Progenitor cell of endocrine pancreas (in vitro differentiated cells): ENCODE measurements around the gene CADM1. TPM values are rescaled to one million over a fixed set of nuclear protein-coding genes. Genes with fewer than 3 reads are reported as not detected.

Experiments used
- DNase-seq: peaks from one replicate; pipeline ENCODE4 v3.0.0; 2021; ENCODE audit warnings: low spot score; ENCODE audit not compliant: unreplicated experiment
- H3K27ac Mint-ChIP-seq: 2 replicates; pipeline ENCODE4 v1.8.0; 2021; ENCODE audit warnings: mild to moderate bottlenecking, moderate library complexity, mixed read lengths
- H3K27me3 Mint-ChIP-seq: 2 replicates; pipeline ENCODE4 v1.8.0; 2021; ENCODE audit warnings: mixed read lengths
- H3K36me3 Mint-ChIP-seq: 2 replicates; pipeline ENCODE4 v1.8.0; 2022; ENCODE audit warnings: mixed read lengths; ENCODE audit not compliant: insufficient read depth
- H3K4me1 Mint-ChIP-seq: 2 replicates; pipeline ENCODE4 v1.8.0; 2021; ENCODE audit warnings: low read depth, mixed read lengths
- H3K4me3 Mint-ChIP-seq: 2 replicates; pipeline ENCODE4 v1.8.0; 2021; ENCODE audit warnings: low read depth, mild to moderate bottlenecking, moderate library complexity, mixed read lengths
- H3K9me3 Mint-ChIP-seq: 2 replicates; pipeline ENCODE4 v1.8.0; 2021; ENCODE audit warnings: low read depth, mixed read lengths
- CTCF ChIP-seq: fragments of 200-600 bp; sonication (generic); IDR thresholded peaks from one replicate; pipeline ENCODE4 v1.5.0; 2021; ENCODE audit warnings: antibody characterized with exemption, mild to moderate bottlenecking; ENCODE audit not compliant: unreplicated experiment
- total RNA-seq: library from RNA; stranded (reverse); gene quantifications from 2 replicates; pipeline ENCODE4 v1.2.1, GENCODE V29; 2021

Gene CADM1
- total RNA-seq, 1 donor from 2014 or later = 147 TPM

GRCh38 chr11:115317277-115318185 lies 186.7 kb downstream of the CADM1 start:
- no peak for TF ChIP-seq CTCF
- no peaks in the 10 kb centered on the region for H3K27me3 Mint-ChIP-seq
- H3K9me3 Mint-ChIP-seq = no peaks in the 10 kb centered on the region
- H3K27ac Mint-ChIP-seq = no peak overlapping the region
- H3K4me3 Mint-ChIP-seq = no peak overlapping the region
- peaks cover 1% of the 10 kb centered on the region for H3K4me1 Mint-ChIP-seq
- no peaks in the 10 kb centered on the region for H3K36me3 Mint-ChIP-seq
- DNase-seq = no peak

- H3K27me3 Mint-ChIP-seq = no peaks in the 10 kb centered on the region
- peaks cover 1% of the 10 kb centered on the region for H3K4me1 Mint-ChIP-seq
- no peak overlapping the region for H3K27ac Mint-ChIP-seq
- no peaks in the 10 kb centered on the region for H3K36me3 Mint-ChIP-seq
- TF ChIP-seq CTCF = no peak
- H3K4me3 Mint-ChIP-seq = no peak overlapping the region
- no peak for DNase-seq
- H3K9me3 Mint-ChIP-seq = no peaks in the 10 kb centered on the region
These were observed 187.5 kb downstream of the CADM1 start for GRCh38 chr11:115316696-115317095.

GRCh38 chr11:115314330-115314920 lies 189.8 kb downstream of the CADM1 start:
- peaks cover 8% of the 10 kb centered on the region for H3K4me1 Mint-ChIP-seq
- H3K36me3 Mint-ChIP-seq = no peaks in the 10 kb centered on the region
- no peaks in the 10 kb centered on the region for H3K9me3 Mint-ChIP-seq
- no peaks in the 10 kb centered on the region for H3K27me3 Mint-ChIP-seq
- DNase-seq = no peak
- H3K4me3 Mint-ChIP-seq = no peak overlapping the region
- no peak overlapping the region for H3K27ac Mint-ChIP-seq
- TF ChIP-seq CTCF = no peak

GRCh38 chr11:115313224-115313838 lies 190.9 kb downstream of the CADM1 start:
- DNase-seq = no peak
- peaks cover 8% of the 10 kb centered on the region for H3K4me1 Mint-ChIP-seq
- H3K27me3 Mint-ChIP-seq = no peaks in the 10 kb centered on the region
- H3K9me3 Mint-ChIP-seq = no peaks in the 10 kb centered on the region
- H3K27ac Mint-ChIP-seq = no peak overlapping the region
- H3K4me3 Mint-ChIP-seq = no peak overlapping the region
- TF ChIP-seq CTCF = no peak
- H3K36me3 Mint-ChIP-seq = no peaks in the 10 kb centered on the region

- Mint-ChIP-seq H3K27me3 (no peaks in the 10 kb centered on the region), H3K36me3 (no peaks in the 10 kb centered on the region), H3K27ac (no peak overlapping the region), H3K4me1 (peaks cover 8% of the 10 kb centered on the region), H3K9me3 (no peaks in the 10 kb centered on the region), H3K4me3 (no peak overlapping the region)
- TF ChIP-seq CTCF = no peak
- no peak for DNase-seq
These were observed 192.3 kb downstream of the CADM1 start for GRCh38 chr11:115311949-115312348.
